Stimulated activated naive CD4-positive, alpha-beta T cell (primary cell): Measurements from ENCODE around the gene GPR142.
"Not testable (repeated sequence)": the region's sequence is repeated elsewhere in the genome, so short reads cannot be mapped to it uniquely, and the experiment has no call there.

ENCODE experiments used
- DNase-seq, 6 experiments: peaks; one replicate each; lab custom pipeline; 2025; lab: John Stamatoyannopoulos, UW

Gene GPR142

DNA sequence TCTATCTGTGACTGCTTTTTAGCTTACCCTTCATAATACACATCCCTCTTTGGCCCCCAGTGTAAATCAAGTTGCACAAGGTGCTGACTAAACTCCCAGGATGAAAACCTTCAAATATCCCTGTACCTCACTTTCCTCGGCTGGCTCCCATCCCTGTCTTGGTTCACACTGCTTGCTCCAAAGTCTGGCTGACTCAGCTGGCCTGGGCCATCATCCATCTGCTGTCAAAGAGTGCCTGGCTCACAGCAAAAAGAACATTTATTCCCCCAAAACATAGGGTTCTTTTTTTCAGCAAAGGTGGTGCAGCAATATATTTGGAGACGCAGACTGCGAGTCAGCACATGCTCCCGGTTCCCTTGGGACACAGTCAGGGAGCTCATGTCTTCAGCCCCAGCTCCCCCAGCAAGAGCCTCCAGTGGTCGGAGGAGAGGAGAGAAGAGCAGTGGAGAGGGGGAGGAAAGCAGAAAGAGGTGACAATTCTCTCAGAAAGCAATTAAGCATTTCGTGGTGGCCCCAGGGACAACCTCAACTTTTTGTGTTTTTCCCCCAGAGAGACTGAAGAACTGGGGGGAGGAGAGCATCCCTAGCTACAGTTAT, 26.1 kb downstream of the GPR142 start:
- no peak for DNase-seq

DNA sequence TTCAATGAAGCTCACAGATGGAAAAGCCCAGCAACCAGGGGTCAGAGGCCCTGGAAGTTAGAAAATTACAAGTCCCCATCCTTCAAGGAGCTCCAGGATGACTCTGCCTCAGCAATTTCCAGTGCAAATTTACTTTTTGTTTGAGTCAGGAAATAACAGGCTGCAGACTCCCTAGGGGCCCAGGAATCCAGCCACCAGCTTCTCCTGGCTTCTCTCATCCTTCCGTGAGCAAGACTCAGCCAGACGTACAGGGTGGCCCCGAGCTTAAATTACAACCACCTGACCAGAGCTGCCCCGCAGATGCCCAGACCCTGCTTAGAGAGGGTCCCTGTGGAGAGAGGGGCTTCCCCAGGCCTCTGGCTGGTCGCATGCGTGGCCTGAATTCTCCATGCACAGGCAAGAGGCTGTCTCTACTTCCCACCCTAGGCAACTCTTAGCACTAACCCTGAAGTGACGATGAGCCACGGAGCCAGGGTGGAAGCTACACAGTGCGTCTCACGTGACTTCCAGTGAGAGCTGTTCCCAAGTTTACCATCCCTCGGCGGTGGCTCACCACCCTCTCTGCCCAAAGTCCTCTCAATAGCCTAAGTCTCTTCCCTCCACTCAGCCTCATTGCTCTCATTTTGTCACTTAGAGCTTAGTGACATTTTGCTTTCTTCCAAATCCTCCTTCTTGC, 27.1 kb downstream of the GPR142 start:
- no peak for DNase-seq

DNA sequence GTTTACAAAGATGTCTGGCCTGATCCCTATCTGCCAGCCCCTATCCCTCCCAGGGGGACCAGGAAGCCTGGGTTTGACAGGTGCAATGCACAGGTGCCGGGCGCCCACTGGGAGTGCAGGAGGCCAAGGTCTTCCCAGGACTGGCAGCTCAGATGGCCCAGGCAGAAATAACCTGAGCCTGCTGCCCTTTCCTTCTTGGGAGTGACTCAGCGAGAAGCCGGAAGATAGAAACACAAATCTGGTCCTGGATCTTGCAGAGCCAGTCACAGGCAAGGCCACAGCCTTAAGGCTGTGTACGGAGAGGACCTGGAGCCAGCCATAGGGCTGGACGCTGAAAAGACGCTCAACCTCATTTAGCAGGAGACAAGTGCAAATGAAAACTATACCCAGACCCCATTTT, 27.7 kb downstream of the GPR142 start:
- no peak for DNase-seq

DNA sequence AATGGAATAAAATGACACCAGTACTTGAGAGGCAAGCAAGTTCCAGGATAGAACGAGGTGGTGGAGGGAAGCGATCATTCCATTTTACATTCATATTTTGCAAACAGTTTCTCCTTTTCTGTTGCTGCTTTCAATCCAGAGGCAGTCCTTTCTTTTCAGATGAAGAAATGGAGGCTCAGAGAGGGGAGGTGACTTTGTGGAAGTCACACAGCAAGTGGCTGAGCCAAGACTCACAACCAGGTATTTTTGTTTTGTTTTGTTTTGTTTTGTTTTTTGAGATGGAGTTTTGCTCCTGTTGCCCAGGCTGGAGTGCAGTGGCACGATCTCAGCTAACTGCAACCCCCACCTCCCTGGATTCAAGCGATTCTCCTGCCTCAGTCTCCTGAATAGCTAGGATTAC, 29.3 kb downstream of the GPR142 start:
- no peak for DNase-seq

DNA sequence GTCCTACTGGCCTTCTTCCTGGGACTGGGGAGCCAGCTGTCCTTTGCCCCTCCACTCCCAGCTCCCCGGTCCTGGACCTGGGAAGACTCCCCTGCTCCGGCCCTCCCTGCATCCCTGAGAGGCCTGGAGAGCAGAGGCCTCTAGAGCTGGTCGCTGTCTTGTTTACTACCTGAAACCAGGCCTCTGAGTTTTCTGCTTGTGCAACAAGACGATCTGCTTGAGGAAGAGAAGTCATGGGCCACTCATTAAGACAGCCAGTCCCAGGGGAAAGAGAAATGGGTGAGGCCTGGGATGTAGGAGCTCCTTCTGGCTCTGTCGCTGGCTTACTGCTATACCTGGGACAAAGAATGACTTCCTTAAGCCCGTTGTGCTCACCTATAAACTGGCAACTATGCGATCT, 34.7 kb downstream of the GPR142 start:
- no peak for DNase-seq

DNA sequence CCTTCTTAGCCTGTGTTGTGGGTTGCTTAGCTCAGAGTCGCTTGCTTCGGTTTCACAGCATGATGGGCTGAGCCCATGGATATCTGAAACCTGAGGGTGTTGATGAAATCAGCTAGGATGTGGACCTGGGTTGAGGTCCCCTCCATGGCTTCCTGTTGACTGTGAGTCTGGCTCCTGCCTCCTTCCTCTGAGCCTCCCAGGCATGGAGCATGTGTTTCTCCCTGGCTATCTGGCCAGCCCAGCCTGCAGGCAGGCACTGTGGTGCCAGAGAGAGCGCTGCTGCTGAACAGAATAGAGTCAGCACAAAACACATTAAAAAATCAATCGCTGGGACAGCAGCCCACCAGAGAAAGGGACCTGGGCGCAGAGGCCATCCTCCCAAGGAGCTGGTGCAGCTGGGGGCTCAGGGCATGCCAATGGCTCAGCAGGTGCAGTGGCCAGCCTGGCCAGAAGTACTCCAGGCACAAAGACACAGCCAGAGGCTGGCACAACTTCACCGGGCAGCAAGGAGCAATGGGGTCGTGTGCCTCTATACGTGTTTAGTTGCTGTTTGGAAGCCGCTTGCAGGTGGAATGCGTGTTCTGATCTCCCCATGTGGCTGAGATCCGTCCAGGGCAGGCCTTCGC, 36.3 kb downstream of the GPR142 start:
- DNase-seq: no peak

DNA sequence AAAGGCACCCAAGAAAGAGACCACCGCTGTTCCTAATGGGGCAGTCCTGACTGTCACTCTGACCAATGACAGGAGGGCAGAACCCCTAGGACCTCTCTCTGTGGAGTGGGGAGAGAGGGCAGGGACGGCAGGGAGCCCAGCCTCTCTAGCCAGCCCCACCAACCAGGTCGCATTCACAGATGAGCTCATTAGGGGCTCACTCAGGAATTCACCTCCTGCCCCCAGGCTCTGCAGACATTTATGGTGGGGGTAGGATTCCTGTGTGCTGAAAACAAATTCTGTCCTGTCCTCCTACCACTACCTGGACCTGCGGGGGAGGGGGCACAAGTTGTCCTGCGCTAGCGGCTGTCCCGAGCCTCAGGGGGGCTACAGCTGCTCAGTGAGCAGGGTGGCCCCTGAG, 36.9 kb downstream of the GPR142 start:
- no peak for DNase-seq

DNA sequence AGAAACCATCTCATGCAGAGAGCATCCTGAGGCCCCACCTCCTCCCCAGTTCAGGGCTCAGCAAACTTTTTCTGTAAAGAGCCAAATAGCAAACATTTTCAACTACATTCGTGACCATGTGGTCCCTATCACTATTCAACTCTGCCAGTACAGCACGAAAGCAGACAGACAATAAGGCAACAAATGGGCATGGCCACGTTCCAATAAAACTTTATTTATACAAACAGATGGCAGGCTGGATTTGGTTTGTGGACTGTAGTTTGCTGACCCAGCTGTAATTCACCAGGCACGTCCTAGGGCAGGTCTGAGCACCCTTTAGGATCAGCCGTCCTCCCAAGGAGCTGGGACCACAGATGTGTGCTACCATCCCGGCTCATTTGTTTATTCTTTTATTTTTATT, 37.5 kb downstream of the GPR142 start:
- no peak for DNase-seq

DNA sequence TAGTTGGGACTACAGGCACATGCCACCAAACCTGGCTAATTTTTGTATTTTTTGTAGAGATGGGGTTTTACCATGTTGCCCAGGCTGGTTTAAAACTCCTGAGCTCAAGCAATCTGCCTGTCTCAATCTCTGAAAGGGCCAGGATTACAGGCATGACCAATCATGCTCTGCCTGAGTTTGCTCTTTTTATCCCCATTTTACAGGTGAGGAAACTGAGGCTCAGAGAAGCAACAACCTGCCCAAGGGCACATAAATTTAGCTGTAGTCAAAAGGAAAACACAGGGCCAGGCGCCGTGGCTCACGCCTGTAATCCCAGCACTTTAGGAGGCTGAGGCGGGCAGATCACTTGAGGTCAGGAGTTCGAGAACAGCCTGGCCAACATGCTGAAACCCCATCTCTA, 38.0 kb downstream of the GPR142 start:
- not testable (repeated sequence) for DNase-seq

DNA sequence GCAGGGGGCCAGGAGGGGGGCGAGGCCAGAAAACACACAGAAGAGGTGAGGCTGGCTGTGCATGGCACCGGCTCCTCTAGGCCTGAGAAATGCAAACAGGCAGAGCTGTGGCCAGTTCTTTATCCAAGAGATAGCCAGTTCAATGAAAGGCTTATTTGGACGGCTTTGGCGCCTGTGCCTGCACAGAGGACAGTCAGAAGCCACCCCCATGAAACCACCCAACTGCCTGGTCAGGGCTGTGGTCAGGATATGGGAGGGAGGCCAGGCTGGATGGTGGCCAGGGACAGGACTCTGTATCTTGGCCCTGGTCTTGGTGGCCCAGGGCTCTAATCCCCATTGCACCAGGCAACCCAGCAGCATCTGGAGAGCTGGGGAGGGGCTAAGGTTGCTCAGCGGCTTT, 40.1 kb downstream of the GPR142 start:
- DNase-seq: no peak

DNA sequence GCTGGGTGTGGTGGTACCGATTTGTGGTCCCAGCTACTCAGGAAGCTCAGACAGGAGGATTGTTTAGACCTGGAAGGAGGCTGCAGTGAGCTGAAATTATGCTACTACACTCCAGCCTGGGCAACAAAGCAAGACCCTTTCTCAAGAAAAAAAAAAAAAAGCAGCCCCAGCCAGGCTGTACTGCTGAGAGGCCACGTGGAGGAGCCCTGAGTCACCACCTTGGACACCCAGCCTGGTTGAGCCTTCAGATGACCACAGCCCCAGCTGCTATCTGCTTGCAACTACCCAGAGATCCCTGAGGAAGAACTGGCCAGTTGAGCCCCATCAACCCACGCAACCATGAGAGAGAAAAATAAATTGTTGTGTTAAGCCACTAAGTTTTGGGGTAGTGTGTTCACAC, 41.0 kb downstream of the GPR142 start:
- DNase-seq: no peak

DNA sequence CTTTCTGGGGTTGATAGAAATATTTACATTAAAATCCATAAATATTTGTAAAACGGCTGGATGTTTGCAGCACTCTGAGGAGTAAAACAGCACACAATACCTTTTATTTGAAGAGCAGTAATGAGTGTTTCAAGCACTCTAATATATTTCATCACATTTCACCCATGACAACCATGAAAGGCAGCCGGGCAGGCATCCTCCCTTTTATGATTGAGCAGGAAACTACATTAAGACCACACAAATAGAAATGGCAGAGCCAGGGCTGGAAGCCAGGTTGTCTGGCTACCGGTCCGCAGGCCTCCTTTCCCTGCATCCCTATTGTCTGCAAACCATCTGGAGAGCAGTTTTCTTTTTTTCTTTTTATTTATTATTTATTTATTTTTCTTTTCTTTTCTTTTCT, 41.5 kb downstream of the GPR142 start:
- no peak for DNase-seq

DNA sequence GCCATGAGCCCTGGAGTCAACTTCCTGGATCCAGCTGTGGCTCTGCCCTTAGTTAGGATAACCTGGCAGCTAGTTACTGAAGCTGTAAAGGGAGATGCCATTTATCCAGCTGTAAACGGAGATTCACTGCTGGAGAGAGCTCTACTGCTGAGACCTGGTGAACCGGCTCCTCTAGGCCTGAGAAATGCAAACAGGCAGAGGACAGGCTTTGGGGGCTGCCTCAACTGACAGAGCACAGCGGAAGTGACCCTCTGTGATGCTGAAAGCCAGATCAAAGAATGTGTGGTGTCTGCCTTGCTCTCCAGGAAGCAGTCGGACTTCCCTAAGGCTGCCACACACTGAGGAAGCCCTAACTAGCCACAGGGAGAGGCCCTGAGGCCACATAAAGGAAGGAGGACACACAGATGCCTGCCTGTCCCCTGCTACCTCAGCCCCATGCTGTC, 42.7 kb downstream of the GPR142 start:
- DNase-seq: no peak

DNA sequence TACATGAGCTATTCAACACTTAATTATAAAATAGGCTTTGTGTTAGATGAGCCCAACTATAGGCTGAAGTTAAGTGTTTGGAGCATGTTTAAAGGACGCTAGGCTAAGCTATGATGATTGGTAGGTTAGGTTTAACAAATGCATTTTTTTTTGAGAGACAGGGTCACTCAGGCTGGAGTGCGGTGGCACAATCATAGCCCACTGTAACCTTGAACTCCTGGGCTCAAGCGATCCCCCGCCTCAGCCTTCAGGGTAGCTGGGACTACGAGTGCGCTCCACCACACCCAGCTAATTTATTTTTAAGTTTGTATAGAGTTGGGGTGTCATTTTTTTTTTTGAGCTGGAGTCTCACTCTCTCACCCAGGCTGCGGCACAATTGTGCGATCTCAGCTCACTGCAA, 45.3 kb downstream of the GPR142 start:
- no peak for DNase-seq

DNA sequence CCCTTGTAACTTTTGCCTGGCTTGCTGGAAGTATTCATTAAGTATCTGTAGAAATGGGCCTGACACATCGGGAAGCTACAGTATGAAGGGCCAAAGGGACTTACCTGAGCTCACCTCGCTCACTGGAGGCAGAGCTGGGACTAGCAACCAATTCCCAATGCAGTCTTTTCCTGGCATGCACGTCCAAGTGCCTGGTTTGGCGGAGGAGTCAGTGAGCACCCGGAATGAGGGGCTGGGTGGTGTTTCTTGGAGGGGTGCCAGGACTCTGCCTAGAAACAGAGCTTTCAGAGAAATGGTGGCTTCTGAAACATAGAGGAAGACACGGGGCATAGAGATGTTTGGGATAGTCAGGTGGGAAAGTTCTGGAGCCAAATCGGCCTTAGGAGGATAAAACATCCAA, 46.2 kb downstream of the GPR142 start:
- no peak for DNase-seq

DNA sequence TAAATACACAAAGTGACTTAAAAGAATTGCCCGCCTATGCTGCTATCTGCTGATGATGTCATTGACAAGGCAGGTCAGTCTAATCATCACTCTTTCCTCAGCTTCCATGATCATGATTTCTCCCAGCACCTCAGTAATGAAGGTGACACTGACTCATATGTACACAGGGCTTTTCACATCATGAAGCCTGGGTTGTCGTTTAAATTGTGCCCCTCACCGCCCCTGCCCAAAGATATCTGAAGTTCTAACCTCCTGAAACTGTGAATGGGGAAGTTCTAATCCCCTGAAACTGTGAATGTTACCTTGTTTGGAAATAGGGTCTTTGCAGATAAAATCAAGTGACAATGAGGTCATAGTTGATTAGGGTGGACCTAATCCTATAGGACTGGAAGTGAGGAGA, 47.2 kb downstream of the GPR142 start:
- no peak for DNase-seq

DNA sequence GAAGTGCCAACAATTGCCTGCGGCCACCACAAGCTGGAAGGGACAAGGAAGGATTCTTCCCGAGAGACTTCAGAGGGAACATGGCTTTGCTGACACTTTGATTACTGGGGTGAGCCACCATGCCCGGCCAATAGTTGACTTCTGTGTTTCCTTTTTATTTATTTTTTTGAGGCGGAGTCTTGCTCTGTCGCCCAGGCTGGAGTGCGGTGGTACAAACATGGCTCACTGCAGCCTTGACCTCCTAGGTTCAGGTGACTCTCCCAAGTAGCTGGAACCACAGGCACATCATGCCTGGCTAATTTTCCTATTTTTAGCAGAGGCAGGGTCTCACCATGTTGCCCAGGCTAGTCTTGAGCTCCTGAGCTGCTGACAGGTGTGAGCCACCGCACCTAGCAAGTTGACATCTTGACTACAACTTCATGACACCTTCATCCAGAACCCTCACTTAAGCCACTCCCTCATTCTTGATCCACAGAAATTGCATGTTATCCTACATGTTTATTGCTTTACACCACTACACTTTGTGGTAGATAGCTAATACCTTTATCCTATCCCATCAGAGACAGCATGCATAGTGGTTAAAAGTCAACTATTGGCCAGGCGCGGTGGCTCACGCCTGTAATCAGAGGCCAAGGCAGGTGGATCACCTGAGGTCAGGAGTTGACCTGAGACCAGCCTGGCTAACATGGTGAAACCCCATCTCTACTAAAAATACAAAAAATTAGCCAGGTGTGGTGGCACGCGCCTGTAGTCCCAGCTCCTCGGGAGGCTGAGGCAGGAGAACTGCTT, 48.5 kb downstream of the GPR142 start:
- DNase-seq: no peak

DNA sequence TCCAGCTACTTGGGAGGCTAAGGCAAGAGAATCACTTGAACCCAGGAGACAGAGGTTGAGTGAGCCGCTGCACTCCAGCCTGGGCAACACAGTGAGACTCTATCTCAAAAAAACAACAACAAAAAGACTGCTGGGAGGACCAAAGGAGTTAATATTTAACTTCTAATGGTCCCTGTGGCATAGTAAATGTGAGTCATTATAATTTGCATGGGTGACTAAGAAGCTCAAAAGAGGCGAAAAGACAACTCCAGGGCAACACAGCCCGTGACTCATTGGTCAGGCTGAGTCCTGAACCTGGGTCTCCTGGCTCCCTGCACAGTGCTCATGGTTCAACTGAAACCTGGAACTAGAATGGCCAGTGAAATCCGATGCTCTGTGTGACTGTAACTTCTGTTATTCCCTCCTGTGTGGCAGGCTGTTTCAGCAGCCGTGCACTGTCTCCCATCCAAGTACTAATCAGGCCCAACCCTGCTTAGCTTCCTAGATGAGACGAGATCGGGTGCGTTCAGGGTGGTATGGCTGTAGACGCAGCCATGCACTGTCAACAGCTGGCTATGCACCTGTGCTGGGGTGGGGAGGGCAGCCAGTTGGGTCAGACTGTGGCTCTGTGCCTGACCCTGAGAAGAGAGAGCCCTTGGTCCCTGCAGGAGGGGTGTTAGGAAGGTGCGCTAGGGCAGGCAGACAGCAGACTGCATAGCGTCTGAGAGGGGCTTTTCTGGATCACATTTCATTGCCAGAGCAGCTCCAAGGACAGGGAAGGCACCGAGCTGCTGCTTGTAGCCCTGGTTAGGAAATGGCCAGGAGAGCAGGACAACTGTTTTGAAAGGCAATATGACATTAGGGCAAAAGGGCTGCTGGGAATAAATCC, 50.1 kb downstream of the GPR142 start:
- no peak for DNase-seq

DNA sequence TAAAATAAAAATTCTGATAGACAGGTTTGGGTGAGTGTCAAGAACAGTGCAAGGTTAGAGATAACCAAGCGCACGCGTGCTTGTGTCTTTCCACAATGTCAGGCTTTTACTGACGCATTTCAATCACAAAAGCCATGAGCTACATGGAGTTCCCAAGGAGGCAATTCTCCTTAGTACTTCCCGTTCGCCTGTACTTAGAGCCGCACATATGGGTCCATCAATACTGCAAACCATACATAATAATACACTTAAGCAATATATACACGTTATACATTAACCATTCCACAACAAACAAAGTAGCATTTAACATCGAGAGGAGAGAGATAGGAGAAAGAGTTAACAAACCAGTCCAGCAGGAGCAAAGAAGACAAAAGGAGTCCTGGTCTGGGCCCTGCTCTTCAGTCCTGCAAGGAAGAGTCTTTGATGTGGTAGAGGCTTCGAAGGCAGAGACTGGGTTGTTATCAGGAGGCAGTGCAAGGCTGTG, 52.7 kb downstream of the GPR142 start:
- DNase-seq: no peak
